GM08714 (cell line): ENCODE measurements around the gene ATF2.

ENCODE experiments used
- H3K4me3 ChIP-seq: fragments of 200-500 bp; sonication (Bioruptor generic); 2 replicates; pipeline ENCODE4 v1.5.1; 2014; ENCODE audit warnings: mild to moderate bottlenecking, low read length, inconsistent platforms
- ZNF274 ChIP-seq: IDR thresholded peaks from 2 replicates; pipeline ENCODE4 v1.6.1; 2012; ENCODE audit warnings: mild to moderate bottlenecking, low read depth, low read length

The ATF2 gene

GRCh38 chr2:175175896-175176295, 7.9 kb upstream of the ATF2 start:
- TF ChIP-seq ZNF274, result no peak
- H3K4me3 ChIP-seq, result no peak overlapping the region

GRCh38 chr2:175175320-175175719, 7.3 kb upstream of the ATF2 start:
- H3K4me3 ChIP-seq, result no peak overlapping the region
- no peak for TF ChIP-seq ZNF274

- H3K4me3 ChIP-seq, result no peak overlapping the region
- no peak for TF ChIP-seq ZNF274
These were observed 2.8 kb upstream of the ATF2 start for GRCh38 chr2:175170659-175171304.

- no peak for TF ChIP-seq ZNF274
- H3K4me3 ChIP-seq, result no peak overlapping the region; the same call in 1 of the 2 replicates
These were observed 1.2 kb upstream of the ATF2 start for GRCh38 chr2:175169191-175169590.

DNA sequence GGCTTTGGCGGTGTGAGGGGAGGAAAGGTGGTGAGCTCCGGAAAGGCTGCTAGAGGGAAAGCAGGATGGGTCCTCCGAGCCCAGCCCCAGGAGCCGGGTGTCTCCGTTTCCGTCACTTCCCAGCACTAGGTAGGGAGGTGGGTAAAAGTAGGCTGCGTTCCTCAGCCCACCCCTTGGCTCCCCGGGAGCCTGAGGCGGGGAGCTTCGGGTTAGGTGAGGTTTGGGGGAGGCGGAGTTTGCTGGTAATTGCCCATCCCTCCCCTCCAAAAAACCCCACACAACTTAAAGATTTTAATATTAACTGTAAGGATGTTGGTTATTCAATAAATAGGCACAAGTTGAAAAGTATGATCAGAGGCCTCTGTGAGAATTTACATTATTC, 552 bp upstream of the ATF2 start:
- TF ChIP-seq ZNF274, result no peak
- peak overlapping the region; percentile 91 for H3K4me3 ChIP-seq

DNA sequence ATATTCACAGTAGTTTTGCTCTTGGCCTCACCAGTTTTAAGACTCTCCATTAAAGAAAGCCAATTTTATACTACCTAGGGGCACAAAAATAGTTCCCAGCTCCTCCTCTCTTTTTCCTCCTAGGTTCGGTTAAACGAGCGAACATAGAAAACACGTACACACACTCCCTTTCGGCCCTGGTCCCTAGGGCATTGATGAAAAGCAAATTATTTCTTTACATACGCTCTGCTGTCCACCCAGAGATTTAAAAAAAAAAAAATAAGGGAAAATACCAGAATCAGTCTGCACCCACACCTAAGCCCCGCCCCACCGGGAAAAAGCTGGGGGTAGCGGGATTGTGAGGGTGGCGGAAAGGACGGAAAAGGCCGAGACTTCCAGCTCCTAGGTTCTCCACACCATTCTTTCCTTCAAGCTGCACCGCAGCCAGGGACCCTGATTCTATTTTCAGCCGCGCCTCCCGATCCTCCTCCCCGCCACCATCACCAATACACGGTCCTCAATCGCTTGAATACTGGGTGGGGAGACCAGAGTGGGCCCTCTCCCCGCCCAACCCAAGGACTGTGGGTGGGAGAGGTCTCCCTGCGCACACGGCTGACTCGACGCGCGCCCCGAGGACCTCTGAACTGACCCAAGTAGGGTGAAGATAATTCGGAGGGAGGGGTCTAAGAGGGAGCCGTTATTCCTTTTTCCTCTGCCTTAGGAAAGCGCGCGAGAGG, 769 bp downstream of the ATF2 start:
- no peak for TF ChIP-seq ZNF274
- peak overlapping the region; percentile 90 for H3K4me3 ChIP-seq

DNA sequence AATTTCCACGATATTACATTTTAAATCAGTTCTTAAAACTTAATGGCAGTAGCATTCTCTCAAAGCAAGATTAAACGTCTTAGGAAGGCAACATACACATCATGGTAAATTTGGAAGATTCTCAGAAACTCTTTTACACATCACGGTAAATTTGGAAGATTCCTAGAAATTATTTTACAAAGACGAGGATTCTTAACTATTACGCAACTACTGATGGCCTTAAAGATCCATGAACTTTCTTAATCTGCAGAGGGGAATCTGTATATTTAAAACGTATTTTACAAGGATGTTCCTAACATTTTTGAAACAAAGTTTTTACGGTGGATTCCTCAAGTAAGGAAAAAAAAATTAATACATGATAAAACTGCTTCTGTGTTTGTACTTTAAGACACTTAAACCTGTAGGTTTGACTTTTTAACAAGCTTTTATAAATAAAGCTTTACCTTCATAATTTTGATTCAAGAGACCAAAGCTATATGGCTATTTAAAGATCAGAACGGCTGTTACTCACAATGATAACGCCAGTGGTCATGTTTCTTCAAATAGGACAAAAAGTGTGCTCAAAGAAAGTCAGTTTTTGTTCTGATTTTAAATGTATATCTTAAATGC, 1.7 kb downstream of the ATF2 start:
- H3K4me3 ChIP-seq, result peak overlapping the region; percentile 90; the same call in 1 of the 2 replicates
- TF ChIP-seq ZNF274, result no peak

- TF ChIP-seq ZNF274, result no peak
- no peak overlapping the region for H3K4me3 ChIP-seq
These were observed 3.8 kb downstream of the ATF2 start for GRCh38 chr2:175164235-175164634.

DNA sequence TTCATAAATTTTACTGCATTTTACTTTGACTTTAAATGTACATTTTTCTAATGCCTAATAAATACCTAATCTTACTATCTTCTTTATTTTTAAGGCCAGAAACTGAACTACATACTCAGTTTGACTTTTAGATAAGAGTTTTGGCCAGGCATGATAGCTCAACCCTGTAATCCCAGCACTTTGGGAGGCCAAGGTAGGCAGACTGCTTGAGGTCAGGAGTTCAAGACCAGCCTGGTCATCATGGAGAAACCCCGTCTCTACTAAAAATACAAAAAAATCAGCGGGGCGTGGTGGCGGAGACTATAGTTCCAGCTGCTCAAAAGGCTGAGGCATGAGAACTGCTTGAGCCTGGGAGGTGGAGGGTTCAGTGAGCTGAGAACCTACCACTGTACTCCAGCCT, 9.1 kb downstream of the ATF2 start:
- no peak overlapping the region for H3K4me3 ChIP-seq
- no peak for TF ChIP-seq ZNF274

- no peak for TF ChIP-seq ZNF274
- H3K4me3 ChIP-seq, result no peak overlapping the region
These were observed 11.5 kb downstream of the ATF2 start for GRCh38 chr2:175156534-175156933.

DNA sequence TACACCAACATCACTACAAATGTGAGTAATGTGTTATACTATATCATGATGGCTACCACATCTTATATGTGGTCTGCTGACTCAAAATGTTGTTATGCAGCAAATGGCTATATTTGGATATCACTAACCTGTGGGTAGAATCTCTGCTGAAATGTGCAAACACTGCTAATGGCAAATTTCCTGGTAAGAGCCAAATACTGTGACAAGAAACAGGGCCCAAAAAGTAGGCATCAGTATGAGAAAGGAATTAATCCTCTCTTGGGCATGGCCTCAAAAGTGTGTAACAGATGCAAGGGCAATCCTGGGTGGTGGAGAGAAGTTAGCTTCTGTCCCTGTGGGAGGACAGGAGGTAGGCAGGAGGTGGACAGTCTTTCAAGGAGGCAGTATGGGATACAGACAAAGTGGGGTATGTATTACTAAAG, 13.3 kb downstream of the ATF2 start:
- H3K4me3 ChIP-seq, result no peak overlapping the region
- no peak for TF ChIP-seq ZNF274

GRCh38 chr2:175152242-175152641, 15.8 kb downstream of the ATF2 start:
- no peak overlapping the region for H3K4me3 ChIP-seq
- TF ChIP-seq ZNF274, result no peak

- TF ChIP-seq ZNF274, result no peak
- H3K4me3 ChIP-seq, result no peak overlapping the region
These were observed 16.2 kb downstream of the ATF2 start for GRCh38 chr2:175151791-175152190.

GRCh38 chr2:175147186-175147585, 20.8 kb downstream of the ATF2 start:
- TF ChIP-seq ZNF274, result no peak
- H3K4me3 ChIP-seq, result no peak overlapping the region

- no peak overlapping the region for H3K4me3 ChIP-seq
- no peak for TF ChIP-seq ZNF274
These were observed 24.3 kb downstream of the ATF2 start for GRCh38 chr2:175143678-175144077.

GRCh38 chr2:175143191-175143590, 24.8 kb downstream of the ATF2 start:
- H3K4me3 ChIP-seq, result no peak overlapping the region
- no peak for TF ChIP-seq ZNF274
